NOMO-1 (cell line): ENCODE data around the gene ERAL1.
"Not testable (repeated sequence)": the region's sequence is repeated elsewhere in the genome, so short reads cannot be mapped to it uniquely, and the experiment has no call there.

ENCODE experiments used
- DNase-seq, 2 experiments: peaks; one replicate each; lab custom pipeline; 2025; ENCODE audit not compliant: unreplicated experiment in 2 of 2; lab: John Stamatoyannopoulos, UW

ERAL1 gene

GRCh38 chr17:28897769-28898526 lies 43.1 kb downstream of the ERAL1 start:
- DNase-seq = peak in 1 of 2 experiments; percentile 32

DNA sequence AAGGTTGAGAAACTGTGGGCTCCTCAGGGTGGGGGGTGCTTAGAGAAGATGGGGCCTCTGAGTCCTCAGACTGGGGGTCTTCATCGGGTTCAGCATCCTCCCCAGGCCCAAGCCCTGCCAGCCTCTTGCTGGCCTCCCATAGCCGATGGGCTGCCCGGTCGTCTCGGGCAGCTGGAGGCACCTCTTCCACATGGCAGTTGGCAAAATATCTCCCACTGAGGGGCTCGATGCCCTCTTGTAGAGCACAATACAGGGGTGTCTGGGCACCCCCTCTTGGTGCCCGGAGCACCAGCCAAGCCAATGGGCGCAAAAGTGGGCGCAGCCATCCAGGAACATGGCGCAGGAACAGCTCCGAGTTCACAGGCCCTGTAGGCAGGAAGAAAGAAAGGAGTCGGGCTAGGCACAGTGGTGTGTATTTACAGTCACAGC lies 43.7 kb downstream of the ERAL1 start:
- no peak for DNase-seq

DNA sequence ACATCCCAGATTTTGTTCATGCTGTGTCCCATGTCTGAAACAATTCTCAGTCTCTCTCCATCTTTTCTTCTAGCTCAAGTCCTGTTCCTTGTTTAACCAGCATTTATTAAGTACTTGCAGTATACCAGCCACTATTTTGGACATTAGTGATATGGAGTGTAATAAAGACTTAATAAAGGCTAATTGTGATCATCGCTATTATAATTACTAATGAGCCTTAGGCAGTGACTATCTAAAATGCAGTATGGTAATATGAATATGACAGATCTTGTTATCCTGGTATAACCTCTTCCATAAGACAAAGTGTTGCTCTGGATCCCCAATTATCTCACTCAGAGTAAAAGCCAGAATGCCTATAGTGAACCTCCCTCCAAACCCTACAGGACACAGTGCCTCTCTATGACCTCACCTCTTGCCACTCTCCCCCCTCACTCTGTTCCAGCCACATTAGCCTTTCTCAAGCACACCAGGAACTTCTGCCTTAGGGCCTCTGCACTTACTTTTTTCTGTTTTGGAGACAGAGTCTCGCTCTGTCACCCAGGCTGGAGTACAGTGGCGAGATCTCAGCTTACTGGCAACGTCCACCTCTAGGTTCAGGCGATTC lies 44.5 kb downstream of the ERAL1 start:
- DNase-seq = no peak

- DNase-seq = no peak
Observed at GRCh38 chr17:28900986-28901726, 46.3 kb downstream of the ERAL1 start.

DNA sequence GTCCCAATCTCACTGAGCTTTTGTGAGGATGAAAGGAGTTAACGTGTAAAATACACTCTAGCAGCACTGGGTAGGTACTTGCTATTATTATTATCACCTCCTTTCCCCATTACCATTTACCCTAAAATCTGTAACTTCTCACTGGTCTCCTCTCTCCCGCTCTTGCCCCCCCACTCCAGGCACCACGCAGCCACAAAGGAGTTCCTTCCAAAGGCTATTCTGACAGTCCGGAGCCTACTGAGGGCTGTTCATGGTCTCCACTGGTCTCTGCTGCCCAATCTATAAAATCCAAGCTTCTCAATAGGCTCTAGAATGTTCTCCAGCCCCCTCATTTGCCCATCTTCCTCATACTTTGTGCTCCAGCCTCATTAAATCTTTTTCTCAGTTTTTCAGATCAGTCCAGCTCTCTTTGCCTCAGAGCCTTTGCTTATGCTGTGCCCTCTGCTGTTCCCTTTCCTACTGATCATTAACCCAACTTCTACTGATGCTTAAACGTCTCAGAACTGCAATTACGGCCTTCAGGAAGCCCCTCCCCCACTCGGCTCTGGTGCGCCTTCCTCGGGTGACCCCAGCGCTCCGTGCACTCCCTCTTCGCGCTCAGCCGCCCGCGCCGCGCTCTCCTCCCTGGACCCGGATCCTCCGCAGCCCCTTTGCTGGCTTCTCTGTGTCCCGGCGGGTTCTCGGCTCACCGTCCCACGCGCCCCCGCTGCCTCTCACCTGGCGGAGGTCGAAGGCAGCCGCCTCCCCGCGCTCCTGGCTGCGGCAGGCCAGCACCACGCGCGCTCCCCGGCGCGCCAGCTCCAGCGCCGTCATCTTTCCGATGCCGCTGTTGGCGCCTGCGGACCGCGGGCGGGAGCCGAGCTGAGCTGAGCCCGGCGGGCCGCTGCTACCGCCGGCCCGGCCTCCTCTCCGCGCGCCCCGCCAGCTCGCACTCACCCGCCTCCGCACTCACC lies 47.3 kb downstream of the ERAL1 start:
- peak; percentile 64 to 75 for DNase-seq

- DNase-seq = peak; percentile 88 to 98
Observed at GRCh38 chr17:28902819-28903545, 48.2 kb downstream of the ERAL1 start, which contains the start of gene DHRS13. DHRS13 (minus strand) TSS chr17:28903079; CDS start chr17:28902944, 135 bp downstream.

- DNase-seq = not testable (repeated sequence)
Observed at GRCh38 chr17:28903546-28903841, 48.7 kb downstream of the ERAL1 start.

DNA sequence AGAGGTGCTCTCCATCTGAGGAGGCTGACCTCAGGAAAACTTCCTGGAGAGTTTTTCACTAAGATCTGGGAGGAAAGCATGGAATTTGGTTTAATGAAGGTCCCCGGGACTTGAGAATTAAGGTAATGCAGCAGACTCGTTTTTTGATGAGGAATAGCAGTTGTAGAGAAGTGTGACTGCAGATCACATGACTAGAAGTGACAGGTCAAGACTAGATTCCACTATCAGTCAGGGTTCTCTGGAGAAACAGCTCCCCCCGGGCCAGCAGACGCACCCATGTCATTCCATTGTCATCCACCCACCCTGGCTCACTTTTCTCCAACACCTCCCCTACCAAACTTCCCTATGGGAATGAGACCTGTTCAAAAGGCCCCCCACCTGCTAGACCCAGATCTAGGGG lies 50.0 kb downstream of the ERAL1 start:
- no peak for DNase-seq

- no peak for DNase-seq
Observed at GRCh38 chr17:28906276-28906675, 51.5 kb downstream of the ERAL1 start.

DNA sequence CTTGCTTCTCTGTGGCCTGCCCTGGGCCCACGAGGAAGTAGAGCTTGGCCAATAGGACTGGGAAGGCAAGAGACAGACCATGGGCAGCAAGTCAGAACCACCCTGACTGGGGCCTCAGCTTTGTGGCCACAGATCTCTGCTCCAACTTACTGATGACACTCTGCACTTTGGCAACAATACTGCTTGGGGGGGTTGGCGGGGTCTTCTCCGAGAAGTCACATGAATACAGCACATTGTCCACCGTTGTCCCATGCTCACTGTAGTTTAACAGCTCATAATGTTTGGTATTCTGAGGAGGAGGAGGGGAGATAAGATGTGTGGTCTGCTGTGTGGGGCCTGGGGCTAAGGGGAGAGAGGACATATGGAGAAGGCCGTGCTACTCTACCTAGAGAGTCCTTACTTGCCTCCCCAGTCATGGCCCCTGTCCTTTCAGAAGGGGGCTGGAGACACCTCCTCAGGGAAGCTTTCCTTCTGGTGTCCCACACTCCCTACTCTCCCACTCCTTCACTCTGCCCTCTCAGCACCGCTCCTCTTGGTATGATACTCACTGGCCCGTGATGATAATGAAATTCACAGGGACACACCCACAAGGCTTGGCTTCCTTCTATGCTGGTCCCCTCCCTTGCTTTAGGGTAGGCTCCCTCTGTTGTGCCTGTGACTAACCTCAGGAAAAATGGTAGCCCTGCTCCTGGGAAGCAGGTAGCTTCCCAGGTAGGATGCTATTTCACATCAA lies 52.1 kb downstream of the ERAL1 start:
- DNase-seq = no peak

GRCh38 chr17:28907709-28908475 lies 53.1 kb downstream of the ERAL1 start:
- no peak for DNase-seq

DNA sequence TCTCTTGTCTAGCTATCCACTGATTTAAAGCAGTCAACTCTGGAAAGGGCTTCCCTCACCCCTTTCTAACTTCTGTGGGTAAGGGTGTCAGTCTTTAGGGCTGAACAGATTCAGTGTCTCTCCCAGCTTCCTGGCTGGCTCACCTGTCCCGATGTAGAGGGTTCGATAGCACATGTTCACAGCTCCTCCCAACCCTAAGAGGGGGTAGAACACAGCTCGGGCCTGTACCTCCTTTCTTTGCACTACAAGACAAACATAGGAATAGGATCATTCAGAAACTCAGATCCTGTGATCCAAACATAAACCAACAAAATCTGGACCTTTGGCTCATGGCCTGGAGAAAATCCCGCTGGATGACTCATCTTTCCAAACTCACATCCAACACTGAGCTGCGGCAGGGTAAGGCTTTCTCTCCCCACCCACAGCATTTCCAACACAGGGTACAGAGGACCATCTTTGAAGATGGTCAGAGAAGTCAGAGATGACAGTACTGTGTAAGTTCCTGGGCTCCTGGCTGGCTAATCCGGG lies 53.9 kb downstream of the ERAL1 start:
- no peak for DNase-seq

DNA sequence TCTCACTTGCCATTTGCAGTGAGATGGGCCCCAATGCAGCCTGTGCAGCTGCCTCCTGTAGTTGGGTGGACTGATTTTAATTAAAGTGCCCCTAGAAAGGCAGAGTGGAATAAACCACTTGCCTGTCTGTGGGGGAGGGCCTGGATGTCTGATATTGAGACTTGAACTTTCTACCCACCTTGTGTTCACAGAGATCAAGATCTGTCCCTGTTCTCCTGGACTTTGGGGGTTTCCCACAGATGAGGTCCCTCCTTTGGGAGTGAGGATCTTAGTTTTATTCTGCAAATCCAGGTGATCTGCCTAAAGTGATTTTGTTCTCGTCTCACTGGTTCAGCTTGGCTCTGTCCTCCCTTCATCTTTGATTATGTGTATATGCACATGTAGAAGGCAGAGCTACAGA lies 55.7 kb downstream of the ERAL1 start:
- no peak for DNase-seq
